ENCODE results near the gene MYOZ1. TPM values are rescaled to one million over a fixed set of nuclear protein-coding genes. Genes with fewer than 3 reads are reported as not detected.

MYOZ1 gene
- total RNA-seq, 4 donors from 2014 or later = 0.19 to 1.2 (median 0.79) TPM; not detected in 1

DNA sequence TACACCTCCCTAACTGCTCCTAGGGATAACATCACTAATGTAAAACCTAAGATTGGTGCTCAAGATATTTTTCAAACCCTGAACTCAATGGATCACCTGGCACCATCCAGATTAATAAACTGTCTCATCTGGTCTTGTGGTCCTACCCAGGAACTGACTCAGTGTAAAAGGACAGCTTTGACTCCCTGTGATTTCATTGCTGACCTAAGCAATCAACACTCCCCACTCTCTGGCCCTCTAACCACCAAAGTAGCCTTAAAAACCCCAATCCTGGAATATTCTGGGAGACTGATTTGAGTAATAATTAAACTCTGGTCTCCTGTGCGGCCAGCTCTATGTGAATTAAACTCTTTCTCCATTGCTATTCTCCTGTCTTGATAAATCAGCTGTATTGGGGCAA is 43.9 kb downstream of the MYOZ1 start:
- Histone ChIP-seq H3K36me3 (no peaks in the 10 kb centered on the region), H3K4me1 (peaks cover 0 to 24% (median 5%) of the 10 kb centered on the region in 3 donors), H3K4me3 (no peak overlapping the region), H3K27ac (no peak overlapping the region), H3K9me3 (no peaks in the 10 kb centered on the region), H3K27me3 (no peaks in the 10 kb centered on the region)
- TF ChIP-seq, protein P1, sequence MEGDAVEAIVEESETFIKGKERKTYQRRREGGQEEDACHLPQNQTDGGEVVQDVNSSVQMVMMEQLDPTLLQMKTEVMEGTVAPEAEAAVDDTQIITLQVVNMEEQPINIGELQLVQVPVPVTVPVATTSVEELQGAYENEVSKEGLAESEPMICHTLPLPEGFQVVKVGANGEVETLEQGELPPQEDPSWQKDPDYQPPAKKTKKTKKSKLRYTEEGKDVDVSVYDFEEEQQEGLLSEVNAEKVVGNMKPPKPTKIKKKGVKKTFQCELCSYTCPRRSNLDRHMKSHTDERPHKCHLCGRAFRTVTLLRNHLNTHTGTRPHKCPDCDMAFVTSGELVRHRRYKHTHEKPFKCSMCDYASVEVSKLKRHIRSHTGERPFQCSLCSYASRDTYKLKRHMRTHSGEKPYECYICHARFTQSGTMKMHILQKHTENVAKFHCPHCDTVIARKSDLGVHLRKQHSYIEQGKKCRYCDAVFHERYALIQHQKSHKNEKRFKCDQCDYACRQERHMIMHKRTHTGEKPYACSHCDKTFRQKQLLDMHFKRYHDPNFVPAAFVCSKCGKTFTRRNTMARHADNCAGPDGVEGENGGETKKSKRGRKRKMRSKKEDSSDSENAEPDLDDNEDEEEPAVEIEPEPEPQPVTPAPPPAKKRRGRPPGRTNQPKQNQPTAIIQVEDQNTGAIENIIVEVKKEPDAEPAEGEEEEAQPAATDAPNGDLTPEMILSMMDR (IDR thresholded peaks at IDR 0.05) = no peak
- TF ChIP-seq POLR2A (IDR thresholded peaks at IDR 0.05) = no peak
- intact Hi-C loops (cut with DNase I) = no loop called here
- 87 to 100% methylated on average over 1 of the region's 1 CpG for WGBS, 2 donors
- no peak for DNase-seq

DNA sequence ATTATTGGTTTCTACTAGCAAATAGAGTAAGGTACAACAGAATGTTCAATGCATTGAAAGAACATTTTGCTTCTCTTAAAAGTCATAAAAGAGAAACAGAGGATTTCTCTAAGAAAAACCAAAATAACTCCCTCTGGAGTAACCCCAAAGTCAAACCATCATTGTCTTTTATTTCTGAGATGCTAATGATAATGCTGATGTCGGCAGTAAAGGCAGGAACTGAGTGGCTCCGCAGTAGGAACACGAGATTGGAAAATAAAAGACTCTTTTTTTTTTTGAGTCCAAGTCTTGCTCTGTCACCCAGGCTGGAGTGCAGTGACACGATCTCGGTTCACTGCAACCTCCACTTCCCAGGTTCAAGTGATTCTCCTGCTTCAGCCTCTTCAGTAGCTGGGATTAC is 47.5 kb downstream of the MYOZ1 start:
- no peak for DNase-seq
- H3K27me3 ChIP-seq = no peaks in the 10 kb centered on the region
- no peaks in the 10 kb centered on the region for H3K9me3 ChIP-seq
- H3K36me3 ChIP-seq = no peaks in the 10 kb centered on the region
- intact Hi-C loops (cut with DNase I) = no loop called here
- 82 to 91% methylated on average over 5 of the region's 5 CpGs for WGBS, 2 donors
- TF ChIP-seq, protein P1 (IDR thresholded peaks at IDR 0.05) = no peak
- TF ChIP-seq POLR2A (IDR thresholded peaks at IDR 0.05) = no peak
- H3K4me3 ChIP-seq = no peak overlapping the region
- H3K4me1 ChIP-seq = peaks cover 0 to 39% (median 0%) of the 10 kb centered on the region in 3 donors
- H3K27ac ChIP-seq = no peak overlapping the region

DNA sequence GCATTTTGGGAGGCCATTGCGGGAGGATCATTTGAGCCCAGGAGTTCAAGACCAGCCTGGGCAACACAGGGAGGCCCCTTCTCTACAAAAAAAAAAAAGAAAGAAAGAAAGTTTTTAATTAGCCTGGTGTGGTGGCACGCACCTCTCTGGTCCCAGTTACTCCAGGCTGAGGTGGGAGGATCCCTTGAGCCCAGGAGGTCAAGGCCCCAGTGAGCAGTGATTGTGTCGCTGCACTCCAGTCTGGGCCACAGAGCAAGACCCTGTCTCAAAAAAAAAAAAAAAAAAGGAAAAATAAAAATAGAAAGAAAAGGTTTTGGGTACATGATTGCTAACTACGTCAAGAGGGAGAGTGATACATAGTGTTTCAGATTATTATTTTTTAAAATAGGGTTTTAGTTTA is 48.2 kb downstream of the MYOZ1 start:
- Histone ChIP-seq H3K9me3 (no peaks in the 10 kb centered on the region), H3K27me3 (no peaks in the 10 kb centered on the region), H3K4me1 (peaks cover 0 to 46% (median 0%) of the 10 kb centered on the region in 3 donors), H3K36me3 (no peaks in the 10 kb centered on the region), H3K4me3 (no peak overlapping the region), H3K27ac (no peak overlapping the region)
- no peak for DNase-seq
- TF ChIP-seq, protein P1 (IDR thresholded peaks at IDR 0.05) = no peak
- TF ChIP-seq POLR2A (IDR thresholded peaks at IDR 0.05) = no peak
- 87 to 95% methylated on average over 4 of the region's 4 CpGs for WGBS, 2 donors
- intact Hi-C loops (cut with DNase I) = no loop called here

DNA sequence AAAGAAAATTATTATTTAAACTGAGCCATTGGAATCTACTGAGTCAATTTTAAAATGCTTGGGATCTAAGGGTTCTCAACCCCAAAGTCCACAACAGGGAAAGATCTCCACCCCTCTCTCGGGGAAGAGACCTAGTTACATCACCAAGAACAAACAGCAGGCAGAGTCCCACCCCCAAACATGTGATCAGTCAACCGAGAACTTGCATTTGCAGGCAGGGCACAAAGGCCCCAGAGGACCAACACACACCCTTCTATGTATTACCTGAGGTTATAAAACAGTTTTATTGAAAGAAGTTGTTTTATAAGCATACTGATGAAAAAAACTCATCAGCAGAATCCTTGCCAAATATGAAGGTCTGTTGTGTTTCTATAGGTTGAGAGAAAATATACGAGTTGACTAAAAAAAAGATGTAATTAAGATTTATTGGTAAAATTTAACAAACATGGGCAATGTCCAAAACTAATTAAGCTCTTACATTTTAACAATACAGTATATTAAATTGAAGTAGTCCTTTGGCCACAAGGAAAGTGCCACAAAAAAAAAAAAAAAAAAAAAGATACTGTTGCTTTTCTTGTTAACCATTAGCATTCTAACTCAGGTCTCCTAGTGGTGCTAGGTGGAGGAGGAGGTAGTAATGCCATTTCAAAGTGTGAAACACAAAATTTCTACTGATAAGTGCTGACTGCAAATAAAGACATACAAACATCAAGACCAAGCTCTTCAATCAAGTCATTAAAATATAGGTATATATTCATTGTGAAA is 49.2 kb downstream of the MYOZ1 start:
- Histone ChIP-seq H3K4me1 (peaks cover 0 to 52% (median 4%) of the 10 kb centered on the region in 3 donors), H3K4me3 (peak overlapping the region in 2 of 4 donors; percentile 10 to 18), H3K9me3 (no peaks in the 10 kb centered on the region), H3K36me3 (no peaks in the 10 kb centered on the region), H3K27ac (peak overlapping the region; percentile 61 to 83 (median 68)), H3K27me3 (no peaks in the 10 kb centered on the region)
- intact Hi-C loops (cut with DNase I) = no loop called here
- WGBS, 2 donors = 40 to 42% methylated on average over 3 of the region's 3 CpGs
- DNase-seq = no peak
- TF ChIP-seq POLR2A (IDR thresholded peaks at IDR 0.05) = no peak
- TF ChIP-seq, protein P1 (IDR thresholded peaks at IDR 0.05) = no peak

DNA sequence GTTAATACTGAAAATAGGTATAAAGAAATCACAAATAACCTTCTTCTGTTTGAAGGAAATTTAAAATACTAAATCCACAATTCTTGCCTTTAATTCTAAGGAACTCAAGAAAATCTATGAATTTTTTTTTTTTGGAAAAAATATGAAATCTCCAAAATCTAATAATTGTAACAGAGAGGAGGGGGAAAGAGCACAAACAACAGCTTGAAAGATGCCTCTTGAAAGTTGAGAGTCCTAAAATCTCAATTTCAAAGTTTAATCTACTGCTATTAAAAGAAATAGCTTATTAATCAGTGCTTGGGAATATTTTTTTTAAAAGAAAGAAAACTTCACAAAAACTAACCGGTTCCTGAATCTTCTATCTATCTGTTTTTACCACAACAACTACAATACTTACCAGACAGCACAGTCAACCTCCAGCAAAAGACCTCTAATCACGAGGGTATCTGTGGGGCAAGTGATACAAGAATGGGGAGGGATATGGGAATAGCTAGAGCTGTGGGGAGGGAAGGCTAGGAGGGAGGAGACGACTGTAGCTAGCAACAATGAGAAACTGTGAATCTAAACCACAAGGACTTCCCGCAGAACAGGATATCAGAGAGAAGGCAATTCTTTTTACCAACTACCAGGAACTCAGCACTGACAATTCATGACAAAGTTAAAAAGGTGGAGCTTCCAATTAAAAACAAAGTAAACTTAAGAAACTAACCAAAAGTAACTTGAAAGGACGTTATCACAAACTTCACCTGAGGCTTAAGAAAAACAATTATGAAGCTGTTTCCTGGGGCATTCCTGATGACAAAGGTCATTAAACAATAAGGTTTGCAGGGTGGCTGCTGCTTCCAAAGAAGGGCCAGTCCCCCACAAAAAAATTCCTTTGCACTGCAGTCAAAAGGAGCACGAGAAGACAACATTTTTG is 50.1 kb downstream of the MYOZ1 start, which contains the start of gene USP54:
Gene USP54, minus strand, starts transcription at position 462 of the 919 bp plus-strand sequence. CDS start 15,684 bp downstream, outside the sequence.
- H3K4me3 ChIP-seq = peak within 1 kb of the TSS in 3 of 4 donors; percentile 0 to 18 (median 10)
- 30 to 35% methylated on average over 6 of the region's 6 CpGs for WGBS, 2 donors
- peaks cover 0 to 62% (median 6%) of the 10 kb centered on the region in 3 donors for H3K4me1 ChIP-seq
- intact Hi-C loops (cut with DNase I) = no loop called here
- DNase-seq = no peak
- no peaks in the 10 kb centered on the region for H3K27me3 ChIP-seq
- no peak for TF ChIP-seq POLR2A (IDR thresholded peaks at IDR 0.05)
- peak within 1 kb of the TSS; percentile 61 to 83 (median 68) for H3K27ac ChIP-seq
- H3K36me3 ChIP-seq = no peaks in the 10 kb centered on the region
- no peaks in the 10 kb centered on the region for H3K9me3 ChIP-seq
